PFSK-1 (cell line): ENCODE measurements around the gene SMOC2.

Experiments
- FOXP2 ChIP-seq: optimal IDR thresholded peaks from 2 replicates; pipeline ENCODE3; 2011; ENCODE audit warnings: borderline replicate concordance, control low read depth, inconsistent platforms; ENCODE audit not compliant: insufficient read depth; ENCODE audit errors: extremely low read length, extremely low read depth
- POLR2AphosphoS5 ChIP-seq: IDR thresholded peaks from 2 replicates; pipeline ENCODE4 v1.6.1; 2012; ENCODE audit warnings: low read depth, mild to moderate bottlenecking, control low read depth, low read length, moderate library complexity
- SIN3A ChIP-seq: IDR thresholded peaks from 2 replicates; pipeline ENCODE4 v1.6.1; 2012; ENCODE audit warnings: mild to moderate bottlenecking, low read length, moderate library complexity, borderline replicate concordance; ENCODE audit not compliant: insufficient read depth
- TAF1 ChIP-seq: IDR thresholded peaks from 2 replicates; pipeline ENCODE4 v1.6.1; 2012; ENCODE audit warnings: low read length, control low read depth, borderline replicate concordance; ENCODE audit not compliant: insufficient read depth
- TF ChIP-seq, protein P1 (sequence below), 2 experiments: IDR thresholded peaks; 2 replicates each; pipeline versions ENCODE4 v1.6.1 to v1.8.0; 2011 to 2012; ENCODE audit warnings: low read depth in 2 of 2, low read length in 2 of 2, control low read depth in 1 of 2, inconsistent platforms in 1 of 2, mild to moderate bottlenecking in 1 of 2, moderate library complexity in 1 of 2; ENCODE audit not compliant: insufficient read depth in 1 of 2

SMOC2 gene

DNA sequence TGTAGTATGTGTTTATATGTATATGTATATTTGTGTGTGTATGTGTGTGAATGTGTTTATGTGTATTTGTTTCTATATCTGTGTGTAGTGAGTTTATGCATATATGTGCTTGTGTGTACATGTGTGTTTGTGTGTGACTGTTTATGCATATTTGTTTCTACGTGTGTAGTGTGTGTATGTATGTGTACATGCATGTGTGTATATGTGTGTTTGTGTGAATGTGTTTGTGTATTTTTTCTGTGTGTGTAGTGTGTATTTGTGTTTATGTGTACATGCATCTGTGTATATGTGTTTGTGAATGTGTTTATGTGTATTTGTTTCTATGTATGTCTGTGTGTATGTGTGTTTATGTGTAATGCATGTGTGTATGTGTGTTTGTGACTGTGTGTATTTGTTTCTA, 12.1 kb upstream of the SMOC2 start:
- no peak for TF ChIP-seq SIN3A
- TF ChIP-seq, protein P1, sequence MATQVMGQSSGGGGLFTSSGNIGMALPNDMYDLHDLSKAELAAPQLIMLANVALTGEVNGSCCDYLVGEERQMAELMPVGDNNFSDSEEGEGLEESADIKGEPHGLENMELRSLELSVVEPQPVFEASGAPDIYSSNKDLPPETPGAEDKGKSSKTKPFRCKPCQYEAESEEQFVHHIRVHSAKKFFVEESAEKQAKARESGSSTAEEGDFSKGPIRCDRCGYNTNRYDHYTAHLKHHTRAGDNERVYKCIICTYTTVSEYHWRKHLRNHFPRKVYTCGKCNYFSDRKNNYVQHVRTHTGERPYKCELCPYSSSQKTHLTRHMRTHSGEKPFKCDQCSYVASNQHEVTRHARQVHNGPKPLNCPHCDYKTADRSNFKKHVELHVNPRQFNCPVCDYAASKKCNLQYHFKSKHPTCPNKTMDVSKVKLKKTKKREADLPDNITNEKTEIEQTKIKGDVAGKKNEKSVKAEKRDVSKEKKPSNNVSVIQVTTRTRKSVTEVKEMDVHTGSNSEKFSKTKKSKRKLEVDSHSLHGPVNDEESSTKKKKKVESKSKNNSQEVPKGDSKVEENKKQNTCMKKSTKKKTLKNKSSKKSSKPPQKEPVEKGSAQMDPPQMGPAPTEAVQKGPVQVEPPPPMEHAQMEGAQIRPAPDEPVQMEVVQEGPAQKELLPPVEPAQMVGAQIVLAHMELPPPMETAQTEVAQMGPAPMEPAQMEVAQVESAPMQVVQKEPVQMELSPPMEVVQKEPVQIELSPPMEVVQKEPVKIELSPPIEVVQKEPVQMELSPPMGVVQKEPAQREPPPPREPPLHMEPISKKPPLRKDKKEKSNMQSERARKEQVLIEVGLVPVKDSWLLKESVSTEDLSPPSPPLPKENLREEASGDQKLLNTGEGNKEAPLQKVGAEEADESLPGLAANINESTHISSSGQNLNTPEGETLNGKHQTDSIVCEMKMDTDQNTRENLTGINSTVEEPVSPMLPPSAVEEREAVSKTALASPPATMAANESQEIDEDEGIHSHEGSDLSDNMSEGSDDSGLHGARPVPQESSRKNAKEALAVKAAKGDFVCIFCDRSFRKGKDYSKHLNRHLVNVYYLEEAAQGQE (IDR thresholded peaks at IDR 0.05; ENCODE audit: insufficient read depth in 1 of 2, low read depth in 2 of 2, low read length in 2 of 2), result no peak
- no peak for TF ChIP-seq POLR2AphosphoS5
- TF ChIP-seq TAF1, result no peak
- no peak for TF ChIP-seq FOXP2

GRCh38 chr6:168432196-168432595, 8.8 kb upstream of the SMOC2 start:
- TF ChIP-seq SIN3A, result no peak
- no peak for TF ChIP-seq TAF1
- TF ChIP-seq FOXP2, result no peak
- TF ChIP-seq POLR2AphosphoS5, result no peak
- TF ChIP-seq, protein P1 (IDR thresholded peaks at IDR 0.05; ENCODE audit: insufficient read depth in 1 of 2, low read depth in 2 of 2, low read length in 2 of 2), result no peak

GRCh38 chr6:168433898-168434297, 7.1 kb upstream of the SMOC2 start:
- no peak for TF ChIP-seq FOXP2
- TF ChIP-seq SIN3A, result no peak
- TF ChIP-seq, protein P1 (IDR thresholded peaks at IDR 0.05; ENCODE audit: insufficient read depth in 1 of 2, low read depth in 2 of 2, low read length in 2 of 2), result no peak
- TF ChIP-seq TAF1, result no peak
- no peak for TF ChIP-seq POLR2AphosphoS5

DNA sequence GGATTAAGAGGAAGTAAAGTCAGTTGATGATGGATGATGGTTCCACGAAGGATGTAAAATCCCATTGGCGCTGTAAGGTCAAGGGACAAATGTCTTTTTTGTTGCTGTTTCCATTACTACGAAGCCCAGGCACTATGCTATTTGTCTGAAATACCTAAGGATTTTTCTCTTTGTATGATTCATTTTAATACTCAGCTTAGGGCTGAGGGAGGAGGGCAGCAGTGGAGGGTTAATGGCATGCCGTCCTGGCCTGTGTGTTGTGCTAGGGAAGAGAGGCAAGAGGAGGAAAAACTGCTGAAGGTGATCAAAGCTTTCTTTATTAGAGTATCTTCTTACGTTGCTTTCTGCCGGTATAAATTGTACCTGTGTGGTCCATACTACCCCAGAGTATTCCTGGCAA, 6.5 kb upstream of the SMOC2 start:
- TF ChIP-seq FOXP2, result no peak
- TF ChIP-seq SIN3A, result no peak
- TF ChIP-seq TAF1, result no peak
- TF ChIP-seq POLR2AphosphoS5, result no peak
- TF ChIP-seq, protein P1 (IDR thresholded peaks at IDR 0.05; ENCODE audit: insufficient read depth in 1 of 2, low read depth in 2 of 2, low read length in 2 of 2), result no peak

DNA sequence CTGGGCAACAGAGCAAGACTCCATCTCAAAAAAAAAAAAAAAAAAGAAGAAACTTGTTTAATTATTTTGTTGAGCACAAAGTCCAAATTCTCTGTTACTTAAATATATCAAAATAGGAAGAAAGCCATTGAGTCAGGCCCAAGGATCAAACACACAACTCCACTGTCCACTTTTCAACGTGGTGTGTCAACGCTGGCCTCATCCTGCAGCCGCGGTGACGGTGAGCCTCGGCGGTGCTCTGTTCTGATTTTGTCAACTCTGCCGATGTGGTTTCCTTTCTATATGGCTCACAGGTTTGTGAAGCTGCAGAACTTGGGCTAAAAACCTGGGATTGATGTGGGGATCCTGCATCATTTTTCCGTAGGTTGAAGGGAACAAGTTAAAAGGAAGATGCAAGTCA, 3.2 kb upstream of the SMOC2 start:
- TF ChIP-seq SIN3A (no peak), FOXP2 (no peak), POLR2AphosphoS5 (no peak), TAF1 (no peak)
- TF ChIP-seq, protein P1 (IDR thresholded peaks at IDR 0.05; ENCODE audit: insufficient read depth in 1 of 2, low read depth in 2 of 2, low read length in 2 of 2), result no peak
